Stimulated activated CD4-positive, alpha-beta T cell treated with anti-CD3 and anti-CD28 coated beads, Interleukin-2, amount 100 ng/mL, for 4 hours (primary cell): ENCODE measurements around the gene MTCL1.
"Not testable (repeated sequence)": the region's sequence is repeated elsewhere in the genome, so short reads cannot be mapped to it uniquely, and the experiment has no call there.

Experiments used
- DNase-seq: peaks from one replicate; pipeline ENCODE4 v3.0.0-alpha.2; 2020; ENCODE audit warnings: low read depth

MTCL1 gene

DNA sequence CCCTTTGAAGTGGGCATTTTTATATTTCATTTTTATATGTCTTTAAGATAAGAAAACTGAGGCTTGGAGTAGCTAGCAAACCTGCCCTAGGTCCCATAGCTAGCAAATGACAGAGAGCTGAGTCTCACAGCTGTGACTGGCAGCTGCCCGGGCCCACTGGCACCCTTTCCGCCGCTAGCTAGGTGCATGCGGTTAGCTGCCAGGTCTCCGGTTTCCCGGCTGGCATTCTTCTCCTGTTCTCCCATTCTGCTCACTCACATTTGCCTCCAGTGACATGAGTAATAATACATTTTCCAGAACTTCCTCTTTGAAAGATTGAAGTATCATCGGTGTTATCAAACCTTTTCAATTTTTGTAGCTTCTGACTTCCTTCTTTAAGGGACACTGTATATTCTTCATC is 38.7 kb downstream of the MTCL1 start:
- DNase-seq: no peak

DNA sequence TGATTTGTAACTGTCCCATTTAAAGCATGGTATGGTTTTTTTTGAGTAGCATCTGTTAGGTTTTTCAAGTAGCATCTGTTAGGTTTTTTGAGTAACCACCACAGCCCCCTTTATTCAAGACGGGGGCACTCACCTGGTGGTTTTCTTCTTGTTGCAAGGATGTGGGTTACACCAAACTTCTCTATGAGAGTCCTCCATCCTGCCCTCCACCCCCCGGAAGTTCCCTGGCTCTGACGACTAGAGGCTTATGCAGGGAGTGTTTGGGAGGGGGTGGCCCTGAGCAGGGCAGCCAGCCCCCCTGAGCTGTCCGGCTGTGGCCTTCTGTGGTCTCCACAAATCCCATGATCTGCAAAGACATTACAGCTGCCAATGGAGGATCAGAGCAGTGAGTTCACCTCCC is 39.3 kb downstream of the MTCL1 start:
- DNase-seq: no peak

DNA sequence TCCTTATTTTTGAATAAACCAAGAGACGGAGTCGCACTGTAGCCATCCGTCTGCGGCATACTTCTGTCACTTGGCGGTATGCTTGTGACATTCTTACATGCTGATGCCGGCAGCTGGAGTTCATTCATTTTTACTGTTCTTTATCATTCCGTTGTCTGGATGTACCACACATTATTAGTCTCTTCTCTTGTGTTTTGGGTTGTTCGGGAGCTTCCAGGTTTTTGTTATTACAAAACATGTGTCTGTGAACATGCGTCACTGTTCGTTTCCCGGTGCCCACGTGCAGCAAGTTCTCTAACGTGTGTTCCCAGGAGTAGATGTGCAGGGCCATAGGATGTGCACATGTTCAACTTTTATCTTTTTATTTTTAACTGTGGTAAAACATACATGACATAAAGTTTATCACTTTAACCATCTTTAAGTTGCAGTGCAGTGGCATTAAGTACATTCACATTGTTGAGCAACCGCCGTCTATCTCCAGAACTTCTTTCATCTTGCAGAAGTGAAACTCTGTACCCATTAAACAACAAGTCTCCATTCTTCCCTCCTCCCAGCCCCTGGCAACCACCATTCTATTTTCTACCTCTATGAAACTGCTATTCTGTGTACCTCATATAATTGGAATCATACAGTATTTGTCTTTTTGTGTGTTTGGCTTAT is 40.1 kb downstream of the MTCL1 start:
- no peak for DNase-seq

DNA sequence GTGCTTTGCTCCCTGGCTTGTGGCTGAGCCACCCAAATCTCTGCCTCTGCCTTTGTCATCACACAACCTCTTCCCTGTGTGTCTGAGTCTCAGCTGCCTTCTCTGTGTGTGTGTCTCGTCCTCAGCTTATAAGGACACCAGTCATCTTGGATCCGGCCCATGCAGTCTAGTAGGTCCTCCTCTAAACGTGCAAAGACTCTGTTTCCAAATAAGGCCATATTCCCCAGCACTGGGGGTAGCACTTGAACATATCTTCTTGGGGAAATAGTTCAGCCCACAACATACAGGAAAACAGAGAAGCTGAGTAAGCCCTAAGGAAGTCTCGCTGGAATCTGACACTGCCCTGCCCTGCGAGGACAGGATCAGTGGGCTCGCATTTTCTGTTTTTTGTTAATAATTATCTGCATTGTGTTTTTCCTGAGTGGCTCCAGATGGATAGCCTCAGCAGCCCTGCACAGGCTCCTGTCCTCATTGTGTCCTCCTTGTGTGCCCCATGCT is 42.1 kb downstream of the MTCL1 start:
- no peak for DNase-seq

DNA sequence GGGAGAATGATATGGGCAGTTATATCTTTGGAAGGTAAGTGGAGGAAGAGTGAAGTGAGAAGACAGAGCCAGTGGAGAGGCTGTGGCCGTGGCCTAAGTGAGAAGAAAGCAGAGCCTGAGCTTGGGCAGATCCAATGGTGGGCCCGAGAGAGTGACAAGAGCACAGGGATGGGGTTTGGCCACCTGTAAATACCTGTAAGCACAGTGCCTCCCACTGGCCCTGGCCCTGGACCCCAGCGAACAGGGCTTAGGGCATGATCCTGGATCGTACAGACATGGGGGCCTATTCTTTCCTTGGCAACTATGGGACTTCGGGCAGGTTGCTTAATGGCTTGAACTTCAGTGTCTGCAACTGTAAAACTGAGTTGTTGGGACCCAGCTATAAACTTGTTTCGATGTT is 44.1 kb downstream of the MTCL1 start:
- DNase-seq: no peak

DNA sequence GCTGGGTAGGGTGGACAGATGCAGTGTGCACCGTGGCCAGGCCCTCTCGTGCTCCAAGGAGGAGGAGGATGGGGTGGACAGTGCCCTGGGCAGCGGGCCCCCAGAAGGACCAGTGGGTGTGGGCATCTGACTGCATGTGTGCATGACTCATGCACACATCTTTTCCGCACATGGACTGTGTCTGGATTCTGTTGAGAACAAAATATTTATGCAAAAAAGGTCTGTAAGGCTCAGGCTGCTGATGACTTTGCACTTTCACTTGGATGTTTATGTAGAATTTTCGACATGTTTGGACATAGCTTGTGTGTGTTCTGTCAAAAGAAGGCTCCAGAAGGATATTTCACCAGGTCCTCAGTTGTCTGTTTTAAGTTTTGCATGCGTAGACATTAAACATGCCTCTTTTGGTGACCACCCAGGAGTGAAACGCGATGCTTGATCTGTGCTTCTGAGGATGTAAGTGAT is 45.6 kb downstream of the MTCL1 start:
- no peak for DNase-seq

DNA sequence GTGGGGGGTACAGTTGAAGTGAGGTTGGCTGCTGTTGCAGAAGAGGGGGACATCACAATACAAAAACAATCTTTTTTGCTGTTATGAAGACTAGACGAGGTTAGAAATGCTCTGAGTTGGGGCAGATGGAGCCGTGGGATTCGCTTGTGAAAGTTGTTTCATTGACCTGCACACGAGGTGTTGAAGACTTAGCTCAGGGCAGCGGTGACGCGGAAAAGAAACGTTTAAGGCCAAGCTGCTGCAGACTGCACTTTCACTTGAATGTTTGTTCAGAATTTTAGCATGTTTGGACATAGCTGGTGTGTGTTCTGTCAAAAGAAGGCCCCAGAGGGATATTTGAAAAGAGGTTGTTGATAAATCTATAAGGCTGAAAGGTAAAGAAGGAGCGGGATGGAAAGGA is 46.3 kb downstream of the MTCL1 start:
- no peak for DNase-seq

DNA sequence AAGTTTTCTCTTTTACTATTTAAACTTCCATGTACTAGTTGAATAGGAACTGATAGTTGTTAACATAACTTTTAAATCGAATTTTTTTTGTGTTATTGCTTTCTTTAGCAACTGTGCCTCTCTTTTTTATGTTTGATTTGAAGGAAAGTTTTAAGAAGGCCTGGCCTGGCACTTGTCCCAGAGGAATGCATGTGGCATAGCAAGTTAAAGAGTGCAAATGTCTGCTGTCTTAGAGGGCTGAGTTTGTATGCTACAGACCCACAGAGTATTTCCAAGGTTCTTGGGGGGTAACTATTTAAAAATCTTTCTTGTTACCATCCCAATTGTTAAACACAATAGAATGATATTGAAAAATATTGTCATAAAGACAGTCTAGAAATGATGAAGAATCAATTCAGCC is 47.0 kb downstream of the MTCL1 start:
- DNase-seq: no peak

DNA sequence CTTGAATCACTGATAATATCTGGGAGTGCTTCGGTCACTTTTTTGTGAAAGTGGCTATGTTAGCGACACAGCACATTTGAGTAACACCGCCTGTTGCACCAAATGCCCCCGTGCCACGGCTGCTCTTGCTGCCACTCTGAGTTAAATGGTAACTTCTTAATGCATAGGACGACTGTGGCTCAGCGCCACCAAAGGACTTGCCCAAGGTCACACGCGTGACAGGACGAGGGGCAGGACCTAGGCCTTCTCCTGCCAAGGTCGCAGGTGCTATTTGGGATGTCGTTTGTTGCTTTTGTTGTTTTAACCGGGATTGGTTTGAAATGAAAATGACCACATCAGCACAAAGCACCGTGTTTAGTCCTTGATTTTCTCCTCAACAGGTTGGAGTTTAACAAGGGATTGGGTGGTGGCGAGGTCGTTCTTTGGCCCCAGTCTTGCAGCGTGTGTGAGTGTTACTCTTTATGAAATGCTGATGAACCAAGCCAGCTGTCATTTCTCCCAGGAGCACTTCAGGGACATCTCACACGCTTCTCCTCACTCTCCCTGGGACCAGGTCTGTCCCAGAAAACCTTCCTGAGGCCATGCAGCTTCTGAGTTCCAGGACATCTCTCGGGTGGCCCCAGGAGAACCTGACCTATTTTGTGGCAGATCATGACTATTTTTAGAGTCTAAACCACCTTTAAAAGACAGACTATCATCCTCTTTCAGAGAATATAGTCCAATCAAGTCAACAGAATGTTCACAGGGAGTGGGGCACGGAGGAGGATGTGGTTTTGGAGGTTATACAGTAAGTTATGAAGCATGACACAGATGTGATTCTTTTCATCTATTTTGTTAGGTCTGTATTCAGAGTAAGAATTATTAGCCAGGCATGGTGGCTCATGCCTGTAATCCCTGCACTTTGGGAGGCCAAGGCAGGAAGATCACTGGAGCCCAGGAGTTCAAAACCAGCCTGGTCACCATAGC is 49.9 kb downstream of the MTCL1 start:
- peak; percentile 16 for DNase-seq

DNA sequence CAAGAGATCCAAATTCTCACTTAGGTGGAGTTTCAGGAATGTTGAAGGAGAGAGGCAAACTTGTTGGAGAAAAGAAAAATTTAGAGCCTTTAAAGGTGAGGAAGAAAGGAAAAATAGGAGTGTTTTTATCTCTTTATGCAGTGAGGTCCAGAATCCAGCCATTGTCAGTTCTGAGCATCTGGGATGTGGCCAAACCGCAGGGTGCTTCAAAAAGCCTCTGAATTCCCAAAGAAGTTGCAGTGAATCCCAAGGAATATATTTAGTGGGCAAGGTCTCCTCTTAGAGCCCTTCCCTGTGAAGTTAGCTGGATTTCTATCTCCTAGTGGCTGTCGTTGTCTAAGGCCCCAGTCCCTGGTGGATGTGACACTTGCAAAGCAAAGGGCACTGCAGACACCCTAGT is 51.2 kb downstream of the MTCL1 start:
- DNase-seq: no peak

DNA sequence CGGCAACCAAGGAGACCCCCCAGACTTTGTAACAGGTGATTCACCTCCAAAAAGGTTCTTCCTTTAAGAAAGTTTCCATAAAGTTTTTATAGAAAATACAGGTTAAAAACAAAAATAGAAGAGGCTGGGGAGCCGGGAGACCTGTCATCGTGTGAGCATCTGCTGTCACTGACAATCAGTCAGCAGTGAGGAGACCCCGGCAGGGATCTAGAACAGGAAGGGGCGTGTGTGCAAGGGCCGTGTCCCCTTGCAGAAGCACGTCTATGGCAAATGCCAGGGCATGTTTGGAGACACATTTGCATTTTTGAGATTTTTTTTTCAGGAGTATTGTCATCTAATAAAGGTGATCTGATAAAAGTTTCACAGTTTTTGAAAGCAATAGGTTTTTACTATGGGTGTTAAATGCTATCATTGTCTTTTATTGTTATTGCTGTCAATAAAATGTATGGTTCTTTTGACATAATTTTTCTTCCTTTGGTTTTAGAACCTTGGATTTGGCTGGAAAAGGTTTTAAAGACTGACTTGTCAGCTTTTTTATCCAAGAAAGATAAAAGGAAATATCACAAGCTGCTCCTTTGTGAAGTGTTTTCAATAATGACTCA is 52.1 kb downstream of the MTCL1 start:
- DNase-seq: no peak

DNA sequence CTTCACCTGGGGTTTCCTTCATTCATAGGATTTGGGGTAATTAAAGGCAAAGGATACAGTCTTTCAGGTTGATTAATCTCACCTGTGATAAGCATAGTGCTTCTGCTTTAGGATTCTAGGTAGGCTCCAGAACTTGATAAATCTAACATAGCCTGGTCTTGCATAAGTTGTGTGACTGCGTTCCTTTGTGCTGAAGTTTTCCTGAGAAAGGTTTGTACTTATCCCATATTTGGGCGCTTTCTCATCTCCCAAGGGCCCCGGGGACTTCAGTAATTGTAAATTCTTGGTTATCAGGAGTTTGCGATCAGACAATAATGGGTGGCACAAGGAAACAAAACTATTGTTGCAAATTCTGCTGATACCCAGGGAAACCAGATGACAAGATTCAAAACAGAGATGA is 53.1 kb downstream of the MTCL1 start:
- no peak for DNase-seq

DNA sequence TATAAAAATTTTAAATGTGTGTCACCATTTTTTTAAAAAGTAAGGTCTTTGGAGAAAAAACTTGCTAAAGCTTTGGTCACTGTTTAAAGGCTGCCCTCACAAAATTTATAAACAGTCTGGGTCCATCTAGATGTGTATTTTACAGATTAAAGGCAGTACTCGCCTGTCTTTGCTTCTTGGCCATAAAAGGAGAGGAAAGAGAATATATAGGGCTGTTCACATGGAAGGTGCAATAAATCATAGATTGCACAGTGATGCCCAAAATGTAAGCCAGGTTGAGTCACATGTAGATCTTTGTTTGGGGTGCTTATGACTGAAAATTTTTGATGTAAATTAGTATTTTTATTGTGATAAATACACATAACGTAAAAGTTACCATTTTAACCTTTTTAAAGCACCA is 55.6 kb downstream of the MTCL1 start:
- DNase-seq: no peak

DNA sequence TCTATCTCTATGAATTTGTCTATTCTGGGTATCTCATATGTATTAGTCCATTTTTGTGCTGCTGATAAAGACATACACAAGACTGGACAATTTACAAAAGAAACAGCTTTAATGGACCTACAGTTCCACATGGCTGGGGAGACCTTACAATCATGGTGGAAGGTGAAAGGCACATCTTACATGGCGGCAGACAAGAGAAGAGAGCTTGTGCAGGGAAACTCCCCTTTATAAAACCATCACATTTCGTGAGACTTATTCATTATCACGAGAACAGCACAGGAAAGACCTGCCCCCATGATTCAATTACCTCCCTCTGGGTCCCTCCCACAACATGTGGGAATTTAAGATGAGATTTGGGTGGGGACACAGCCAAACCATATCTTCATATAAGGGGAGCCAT is 56.2 kb downstream of the MTCL1 start:
- not testable (repeated sequence) for DNase-seq

DNA sequence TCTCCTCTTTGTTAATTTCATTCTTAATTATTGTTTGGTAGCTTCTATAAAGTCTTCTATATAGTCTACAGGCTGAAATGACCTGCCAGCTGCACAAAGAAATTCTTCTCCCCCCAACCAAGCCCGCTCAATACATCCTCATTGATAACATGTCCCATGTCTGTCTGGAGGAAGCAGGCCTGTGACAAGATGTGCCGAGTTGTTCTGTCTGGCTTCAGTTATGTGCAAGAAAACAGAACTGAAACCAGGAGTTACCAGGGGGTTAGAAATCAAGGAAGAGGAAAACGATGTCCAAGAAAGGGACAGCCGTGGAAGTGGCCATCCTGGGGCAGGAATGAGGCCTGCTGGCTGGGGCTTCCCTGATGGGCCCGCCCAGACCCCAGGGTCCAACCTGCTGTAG is 57.6 kb downstream of the MTCL1 start:
- DNase-seq: no peak

DNA sequence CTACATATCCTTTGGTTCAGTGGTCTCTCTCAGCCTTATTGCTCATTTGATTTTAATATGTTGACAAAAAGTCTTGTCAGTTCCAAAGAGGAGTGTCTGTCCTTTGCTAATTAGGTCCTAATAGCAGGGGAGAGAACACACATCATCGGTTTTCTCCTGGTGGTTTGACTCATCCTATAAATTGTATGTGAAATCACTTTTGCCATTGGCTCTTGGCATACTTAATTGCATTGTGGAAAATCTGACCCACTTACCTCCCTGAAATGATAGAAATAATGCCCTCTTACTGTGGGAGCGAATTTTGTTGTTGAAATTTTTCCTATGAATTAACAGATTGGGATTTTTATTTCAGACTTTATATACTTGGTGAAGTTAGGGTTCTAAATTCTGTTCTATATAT is 58.3 kb downstream of the MTCL1 start:
- DNase-seq: no peak

DNA sequence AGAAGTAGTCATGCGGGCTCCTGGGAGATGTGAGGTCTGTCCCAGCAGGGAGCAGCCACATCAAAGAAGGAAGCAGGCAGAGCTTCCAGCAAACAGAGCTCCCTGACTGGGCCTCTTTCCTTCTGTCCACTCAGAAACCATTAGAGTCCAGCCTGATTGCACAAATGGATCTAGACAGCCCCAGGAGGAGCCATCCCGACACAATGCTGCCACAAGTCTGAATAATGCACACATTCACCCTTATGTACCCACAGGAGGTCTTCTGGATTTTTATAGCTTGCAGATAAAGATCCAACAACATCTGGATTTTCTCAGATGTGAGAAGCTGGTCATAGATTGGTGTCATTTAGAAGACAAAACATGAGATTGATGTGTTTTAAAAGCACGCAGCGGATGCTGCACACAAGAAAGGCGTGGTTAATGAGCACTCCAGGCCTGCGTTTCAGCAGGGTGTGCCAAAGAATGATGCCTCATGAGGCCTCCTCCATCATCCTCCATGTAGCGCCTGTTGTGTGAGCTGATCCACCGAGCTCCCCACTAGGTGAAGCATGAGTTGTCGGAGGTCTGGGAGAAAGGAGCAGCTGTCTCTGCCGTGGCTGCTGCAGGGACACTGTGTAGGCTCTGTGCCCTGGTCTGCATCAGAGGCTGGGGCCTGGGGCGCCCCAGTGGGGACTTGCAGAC is 60.6 kb downstream of the MTCL1 start:
- no peak for DNase-seq

DNA sequence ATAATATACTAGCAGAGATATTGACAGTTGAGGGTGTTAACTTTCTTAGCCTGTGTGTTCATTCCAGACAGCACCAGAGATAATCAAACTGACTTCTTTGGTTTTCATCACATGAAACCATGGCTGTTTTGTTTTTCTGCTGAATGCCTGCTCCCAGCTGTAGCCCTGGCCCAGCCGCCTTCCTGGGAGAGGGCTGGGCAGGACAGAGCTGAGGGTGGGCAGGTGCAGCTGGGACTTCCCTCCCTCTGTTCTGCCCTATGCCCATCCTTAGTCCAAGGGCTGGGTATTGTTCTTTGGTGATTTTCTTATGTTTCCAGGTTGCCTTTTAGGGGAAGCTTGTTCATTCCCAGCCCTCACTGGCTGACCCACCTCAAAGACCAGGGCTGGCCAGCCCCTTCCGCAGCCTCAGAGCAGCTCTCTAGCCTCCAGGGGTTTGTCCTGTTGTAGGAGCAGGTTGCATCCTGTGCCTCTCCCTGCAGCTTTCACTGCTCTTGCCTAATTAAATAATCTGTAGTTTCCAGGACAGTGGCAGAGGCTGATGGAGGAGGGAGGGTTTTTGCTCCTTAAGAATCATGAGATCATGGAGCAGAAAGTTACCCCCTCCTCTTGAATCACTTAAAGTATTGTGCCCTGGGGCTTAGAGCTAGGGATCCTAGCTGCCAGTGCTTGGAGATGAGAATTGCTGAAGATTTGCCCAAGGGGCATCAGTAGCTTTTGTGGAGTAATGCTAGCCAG is 61.4 kb downstream of the MTCL1 start:
- no peak for DNase-seq

DNA sequence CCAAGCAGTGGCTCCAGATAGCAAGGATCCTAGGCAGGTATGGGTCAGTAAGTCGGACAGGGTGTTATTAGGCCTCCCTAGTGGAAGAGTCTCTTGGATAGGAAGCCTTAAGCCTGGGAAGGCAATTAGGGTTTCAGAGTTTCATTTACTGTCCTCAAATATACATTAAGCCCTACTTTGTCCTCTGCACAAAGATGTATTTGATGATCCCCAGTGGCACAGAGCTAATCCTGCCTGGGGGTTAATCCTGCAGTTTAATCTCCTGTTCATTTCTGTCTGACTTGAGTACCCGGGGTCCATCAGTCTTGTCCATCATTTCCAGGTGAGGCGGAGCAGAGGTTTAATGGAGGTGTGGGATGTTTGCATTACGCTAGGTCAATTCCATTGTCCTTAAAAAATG is 62.0 kb downstream of the MTCL1 start:
- DNase-seq: no peak

DNA sequence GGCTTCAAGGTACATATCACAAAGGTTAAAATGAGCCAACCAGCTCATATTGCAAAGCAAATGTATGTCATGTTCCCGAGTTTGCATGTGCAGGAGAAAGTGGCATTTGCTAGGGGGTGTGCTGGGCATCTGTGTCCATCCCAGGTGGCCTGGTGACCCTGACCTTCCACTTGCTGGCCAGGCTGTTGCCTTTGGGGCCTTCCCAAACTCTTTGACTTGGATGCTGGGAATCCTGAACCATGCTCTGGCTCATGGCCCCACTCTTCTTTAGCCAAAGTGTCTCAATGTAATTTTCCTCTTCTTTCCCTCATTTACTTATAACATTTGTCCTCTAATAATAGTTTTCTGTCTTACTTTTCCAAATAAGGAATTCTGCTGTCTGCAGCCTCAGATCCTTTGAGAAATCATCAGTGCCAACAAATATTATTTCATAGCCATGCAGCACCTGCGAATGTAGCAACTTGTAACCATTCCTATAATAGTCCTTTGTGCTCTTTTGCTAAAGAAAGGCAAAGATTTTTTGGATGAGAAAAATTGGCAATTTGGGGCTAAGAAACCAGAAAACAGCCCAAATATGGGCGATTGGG is 64.2 kb downstream of the MTCL1 start:
- DNase-seq: no peak

DNA sequence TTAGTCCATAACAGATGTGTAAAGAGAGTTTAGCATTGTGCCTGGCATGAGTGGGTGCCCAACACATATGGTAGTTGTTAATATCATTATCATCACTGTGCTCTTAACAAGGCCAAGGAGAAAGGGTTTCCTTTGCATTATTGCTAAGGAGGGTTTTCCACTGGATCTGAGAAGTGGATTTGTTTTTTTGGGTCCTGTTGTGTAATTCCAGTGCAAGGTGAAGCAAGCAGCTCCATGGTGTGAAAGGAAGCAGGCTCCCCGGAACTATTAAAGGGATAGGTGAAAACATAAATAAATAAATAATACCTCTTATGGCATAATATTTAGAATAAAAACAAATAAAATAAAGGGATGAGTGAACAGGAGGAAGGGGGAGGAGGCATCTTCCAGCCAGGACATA is 65.3 kb downstream of the MTCL1 start:
- DNase-seq: no peak
